Activated CD8-positive, alpha-beta memory T cell treated with anti-CD3 and anti-CD28 coated beads, Interleukin-2, amount 50 U/mL, for 1 hour (primary cell): ENCODE results near the gene RIMKLB.

ENCODE experiments used
- DNase-seq: peaks from one replicate; pipeline ENCODE4 v3.0.0-alpha.2; 2020; ENCODE audit errors: extremely low read depth

Gene RIMKLB

GRCh38 chr12:8697476-8698131 lies at the start of gene RIMKLB:
Gene RIMKLB (plus strand): TSS chr12:8697991. CDS start chr12:8713867, 15,876 bp downstream.
- peak; percentile 43 for DNase-seq

- DNase-seq: no peak
These were observed 49.1 kb upstream of the RIMKLB start for GRCh38 chr12:8648576-8649205.

- DNase-seq: no peak
These were observed 42.4 kb upstream of the RIMKLB start for GRCh38 chr12:8655421-8655820.

GRCh38 chr12:8658346-8658745 lies 39.4 kb upstream of the RIMKLB start:
- no peak for DNase-seq

GRCh38 chr12:8661016-8661415 lies 36.8 kb upstream of the RIMKLB start:
- DNase-seq: no peak

GRCh38 chr12:8661751-8662150 lies 36.0 kb upstream of the RIMKLB start:
- no peak for DNase-seq

- no peak for DNase-seq
These were observed 35.2 kb upstream of the RIMKLB start, which contains the start of gene MFAP5 for GRCh38 chr12:8662593-8662992. Gene MFAP5 (minus strand): TSS chr12:8662826. CDS start chr12:8662104, 722 bp downstream.

GRCh38 chr12:8664228-8664913 lies 33.4 kb upstream of the RIMKLB start:
- no peak for DNase-seq

GRCh38 chr12:8665759-8666158 lies 32.0 kb upstream of the RIMKLB start:
- no peak for DNase-seq

GRCh38 chr12:8667270-8667669 lies 30.5 kb upstream of the RIMKLB start:
- no peak for DNase-seq

- no peak for DNase-seq
These were observed 29.4 kb upstream of the RIMKLB start for GRCh38 chr12:8668441-8668840.

GRCh38 chr12:8672381-8672780 lies 25.4 kb upstream of the RIMKLB start:
- DNase-seq: no peak

- no peak for DNase-seq
These were observed 22.2 kb upstream of the RIMKLB start for GRCh38 chr12:8675591-8676036.

GRCh38 chr12:8676651-8677050 lies 21.1 kb upstream of the RIMKLB start:
- no peak for DNase-seq

GRCh38 chr12:8677362-8677761 lies 20.4 kb upstream of the RIMKLB start:
- no peak for DNase-seq

- no peak for DNase-seq
These were observed 19.1 kb upstream of the RIMKLB start for GRCh38 chr12:8678661-8679111.

- DNase-seq: no peak
These were observed 17.3 kb upstream of the RIMKLB start for GRCh38 chr12:8680533-8680932.

GRCh38 chr12:8681129-8681884 lies 16.5 kb upstream of the RIMKLB start:
- DNase-seq: no peak

- DNase-seq: no peak
These were observed 12.7 kb upstream of the RIMKLB start for GRCh38 chr12:8685051-8685450.

- no peak for DNase-seq
These were observed 9.8 kb upstream of the RIMKLB start for GRCh38 chr12:8687846-8688601.

GRCh38 chr12:8689681-8690080 lies 8.1 kb upstream of the RIMKLB start:
- DNase-seq: no peak
